HG03196 (cell line): Measurements from ENCODE around the gene EIF4A3.

Source experiments
- ATAC-seq: cut with Tn5 transposase; IDR thresholded peaks from one replicate; pipeline ENCODE4 v1.9.1; 2021; ENCODE audit not compliant: unreplicated experiment

The EIF4A3 gene

GRCh38 chr17:80147035-80147822 lies at the start of gene EIF4A3:
Gene EIF4A3, minus strand, starts transcription at chr17:80147128. Its CDS starts 167 bp downstream, at chr17:80146961.
- ATAC-seq: peak; percentile 85

GRCh38 chr17:80196652-80197051 lies 49.7 kb upstream of the EIF4A3 start:
- no peak for ATAC-seq

- ATAC-seq: no peak
Measured at GRCh38 chr17:80195671-80196529, 49.0 kb upstream of the EIF4A3 start.

GRCh38 chr17:80195141-80195540 lies 48.2 kb upstream of the EIF4A3 start:
- no peak for ATAC-seq

GRCh38 chr17:80191865-80192661 lies 45.1 kb upstream of the EIF4A3 start:
- no peak for ATAC-seq

GRCh38 chr17:80191192-80191591 lies 44.3 kb upstream of the EIF4A3 start:
- no peak for ATAC-seq

GRCh38 chr17:80190716-80191115 lies 43.8 kb upstream of the EIF4A3 start:
- ATAC-seq: no peak

- no peak for ATAC-seq
Measured at GRCh38 chr17:80189611-80190010, 42.7 kb upstream of the EIF4A3 start.

GRCh38 chr17:80187515-80187941 lies 40.6 kb upstream of the EIF4A3 start:
- no peak for ATAC-seq

GRCh38 chr17:80187090-80187489 lies 40.2 kb upstream of the EIF4A3 start:
- ATAC-seq: no peak

GRCh38 chr17:80185968-80186367 lies 39.0 kb upstream of the EIF4A3 start:
- ATAC-seq: no peak

GRCh38 chr17:80184423-80184714 lies 37.4 kb upstream of the EIF4A3 start:
- ATAC-seq: no peak

GRCh38 chr17:80183581-80184422 lies 36.9 kb upstream of the EIF4A3 start:
- ATAC-seq: no peak

- no peak for ATAC-seq
Measured at GRCh38 chr17:80182845-80183223, 35.9 kb upstream of the EIF4A3 start.

GRCh38 chr17:80182118-80182844 lies 35.4 kb upstream of the EIF4A3 start:
- ATAC-seq: no peak

- no peak for ATAC-seq
Measured at GRCh38 chr17:80181431-80181830, 34.5 kb upstream of the EIF4A3 start.

- no peak for ATAC-seq
Measured at GRCh38 chr17:80180192-80180591, 33.3 kb upstream of the EIF4A3 start.

- ATAC-seq: no peak
Measured at GRCh38 chr17:80177986-80178595, 31.2 kb upstream of the EIF4A3 start.

- ATAC-seq: no peak
Measured at GRCh38 chr17:80176757-80177156, 29.8 kb upstream of the EIF4A3 start.
